Measurements from ENCODE around the gene LRRC46.

GRCh38 chr17:47867813-47868533 lies 36.5 kb downstream of the LRRC46 start:
- TF ChIP-seq TAF1 (IDR thresholded peaks at IDR 0.05; ENCODE audit: low read depth, low read length) (no peak), POLR2A (IDR thresholded peaks at IDR 0.05; ENCODE audit: low read depth, low read length) (no peak), POU2F2 (IDR thresholded peaks at IDR 0.05; ENCODE audit: low read depth, low read length) (no peak), POLR2AphosphoS5 (IDR thresholded peaks at IDR 0.05; ENCODE audit: low read depth, low read length) (no peak)

All from GM12891 (cell line).